H9 (cell line): ENCODE results near the gene DAPL1. TPM values are rescaled to one million over a fixed set of nuclear protein-coding genes. Genes with fewer than 3 reads are reported as not detected.

Source experiments
- DNase-seq: peaks from one replicate; pipeline ENCODE4 v3.0.0-alpha.2; 2017
- H2AFZ ChIP-seq: one replicate; pipeline ENCODE4 v1.6.1; 2013; ENCODE audit warnings: mild to moderate bottlenecking, low read length, control low read depth, moderate library complexity
- H2AK5ac ChIP-seq: 2 replicates; pipeline ENCODE4 v1.6.1; 2013; ENCODE audit warnings: low read length, control low read depth, mixed read lengths; ENCODE audit not compliant: insufficient read length
- H2BK120ac ChIP-seq: one replicate; pipeline ENCODE4 v1.6.1; 2013; ENCODE audit warnings: low read depth, mild to moderate bottlenecking, low read length, control low read depth, inconsistent platforms; ENCODE audit not compliant: poor library complexity, severe bottlenecking
- H2BK12ac ChIP-seq: 2 replicates; pipeline ENCODE4 v1.6.1; 2013; ENCODE audit warnings: low read length, control low read depth, mixed read lengths, low read depth; ENCODE audit not compliant: insufficient read length
- H2BK15ac ChIP-seq: 2 replicates; pipeline ENCODE4 v1.6.1; 2013; ENCODE audit warnings: low read depth, low read length, control low read depth
- H2BK20ac ChIP-seq: one replicate; pipeline ENCODE4 v1.6.1; 2013; ENCODE audit warnings: low read depth, mild to moderate bottlenecking, low read length, control low read depth, inconsistent platforms; ENCODE audit not compliant: poor library complexity, severe bottlenecking
- H2BK5ac ChIP-seq: 2 replicates; pipeline ENCODE4 v1.6.1; 2013; ENCODE audit warnings: low read length, control low read depth, mixed read lengths; ENCODE audit not compliant: insufficient read length
- H3K14ac ChIP-seq: 2 replicates; pipeline ENCODE4 v1.6.1; 2013; ENCODE audit warnings: low read length, control low read depth; ENCODE audit not compliant: insufficient read depth
- H3K18ac ChIP-seq: 2 replicates; pipeline ENCODE4 v1.6.1; 2013; ENCODE audit warnings: low read depth, mild to moderate bottlenecking, mixed read lengths, low read length, control low read depth; ENCODE audit not compliant: insufficient read length
- H3K23ac ChIP-seq: 2 replicates; pipeline ENCODE4 v1.6.1; 2013; ENCODE audit warnings: low read length, control low read depth, mixed read lengths, low read depth; ENCODE audit not compliant: insufficient read length
- H3K23me2 ChIP-seq: 2 replicates; pipeline ENCODE4 v1.6.1; 2013; ENCODE audit warnings: low read depth, mild to moderate bottlenecking, mixed read lengths, low read length, control low read depth; ENCODE audit not compliant: insufficient read length, poor library complexity, severe bottlenecking
- H3K27ac ChIP-seq: 2 replicates; pipeline ENCODE4 v1.5.1; 2013; ENCODE audit warnings: low read length, control low read depth, mixed read lengths, low read depth; ENCODE audit not compliant: insufficient read length
- H3K27me3 ChIP-seq: 2 replicates; pipeline ENCODE4 v1.6.1; 2013; ENCODE audit warnings: low read length, control low read depth, inconsistent platforms; ENCODE audit not compliant: insufficient read depth
- H3K4ac ChIP-seq: 2 replicates; pipeline ENCODE4 v1.6.1; 2013; ENCODE audit warnings: low read depth, mild to moderate bottlenecking, control low read depth, inconsistent platforms, low read length, moderate library complexity
- H3K4me1 ChIP-seq: 2 replicates; pipeline ENCODE4 v1.6.1; 2013; ENCODE audit warnings: low read length, control low read depth, inconsistent platforms; ENCODE audit not compliant: insufficient read depth
- H3K4me2 ChIP-seq: 2 replicates; pipeline ENCODE4 v1.6.1; 2013; ENCODE audit warnings: low read length, control low read depth, mixed read lengths; ENCODE audit not compliant: insufficient read length, insufficient read depth
- H3K56ac ChIP-seq: 2 replicates; pipeline ENCODE4 v1.6.1; 2013; ENCODE audit warnings: low read depth, mild to moderate bottlenecking, mixed read lengths, low read length, control low read depth; ENCODE audit not compliant: insufficient read length
- H3K79me1 ChIP-seq: 2 replicates; pipeline ENCODE4 v1.6.1; 2013; ENCODE audit warnings: low read depth, mild to moderate bottlenecking, moderate library complexity, low read length, control low read depth, inconsistent platforms; ENCODE audit not compliant: insufficient read depth, poor library complexity, severe bottlenecking
- H3K79me2 ChIP-seq: 2 replicates; pipeline ENCODE4 v1.6.1; 2013; ENCODE audit warnings: low read length, control low read depth, inconsistent platforms; ENCODE audit not compliant: insufficient read depth
- H3K9ac ChIP-seq: 2 replicates; pipeline ENCODE4 v1.6.1; 2013; ENCODE audit warnings: low read length, control low read depth, mixed read lengths; ENCODE audit not compliant: insufficient read length; ENCODE audit errors: extremely low read depth
- H3K9me3 ChIP-seq: one replicate; pipeline ENCODE4 v1.6.1; 2013; ENCODE audit warnings: low read depth, low read length, inconsistent platforms; ENCODE audit not compliant: control insufficient read depth
- H3T11ph ChIP-seq: one replicate; pipeline ENCODE4 v1.6.1; 2013; ENCODE audit warnings: mild to moderate bottlenecking, low read length, control low read depth, inconsistent platforms
- H4K20me1 ChIP-seq: one replicate; pipeline ENCODE4 v1.6.1; 2013; ENCODE audit not compliant: control insufficient read depth, insufficient read length, insufficient read depth
- H4K5ac ChIP-seq: 2 replicates; pipeline ENCODE4 v1.6.1; 2013; ENCODE audit warnings: low read depth, mild to moderate bottlenecking, mixed read lengths, low read length, control low read depth; ENCODE audit not compliant: insufficient read length
- H4K8ac ChIP-seq: replicated peaks from 2 replicates; pipeline ENCODE4 v1.6.1; 2013; ENCODE audit warnings: low read length, control low read depth, mixed read lengths, low read depth; ENCODE audit not compliant: insufficient read length
- H4K91ac ChIP-seq: 2 replicates; pipeline ENCODE4 v1.6.1; 2013; ENCODE audit warnings: low read depth, mild to moderate bottlenecking, moderate library complexity, mixed read lengths, low read length, control low read depth; ENCODE audit not compliant: insufficient read length
- H3K27ac Mint-ChIP-seq, 3 experiments: 2 replicates in 2 of 3; 3 replicates in 1 of 3; pipeline ENCODE4 v1.8.0; 2020 to 2021; ENCODE audit warnings: mixed read lengths in 3 of 3, mild to moderate bottlenecking in 1 of 3, moderate library complexity in 1 of 3
- H3K27me3 Mint-ChIP-seq: 2 replicates; pipeline ENCODE4 v1.8.0; 2021; ENCODE audit warnings: low read depth, mild to moderate bottlenecking, moderate library complexity, mixed read lengths
- H3K36me3 Mint-ChIP-seq, 3 experiments: 2 replicates in 2 of 3; 3 replicates in 1 of 3; pipeline ENCODE4 v1.8.0; 2020 to 2021; ENCODE audit warnings: low read depth in 3 of 3, mixed read lengths in 3 of 3; ENCODE audit not compliant: insufficient read depth in 1 of 3
- H3K4me1 Mint-ChIP-seq, 2 experiments: 2 replicates each; pipeline ENCODE4 v1.8.0; 2020; ENCODE audit warnings: mixed read lengths in 2 of 2
- H3K4me3 Mint-ChIP-seq, 2 experiments: 2 replicates in 1 of 2; 3 replicates in 1 of 2; pipeline ENCODE4 v1.8.0; 2020 to 2021; ENCODE audit warnings: mild to moderate bottlenecking in 2 of 2, mixed read lengths in 2 of 2, moderate library complexity in 1 of 2
- H3K9me3 Mint-ChIP-seq, 2 experiments: 2 replicates in 1 of 2; 3 replicates in 1 of 2; pipeline ENCODE4 v1.8.0; 2020; ENCODE audit warnings: mild to moderate bottlenecking in 2 of 2, mixed read lengths in 2 of 2, moderate library complexity in 1 of 2
- WGBS: extraction: QIAGEN DNeasy Blood & Tissue Kit; methylation state at CpG from one replicate; pipeline ENCODE4 v1.1.7; 2013; ENCODE audit warnings: missing lambda C conversion rate, low lambda C conversion rate, mixed read lengths; ENCODE audit not compliant: insufficient read length; ENCODE audit errors: extremely low coverage; 5-methylcytosine and 5-hydroxymethylcytosine counted together
- total RNA-seq: library from RNA; stranded (reverse); gene quantifications from 2 replicates; pipeline ENCODE4 v1.2.1, GENCODE V29; 2021
- TF ChIP-seq, protein P1 (sequence below): fragments of 200-600 bp; sonication (generic); conservative IDR thresholded peaks from 3 replicates; pipeline ENCODE4 v1.8.0; 2021; ENCODE audit warnings: antibody characterized with exemption, mild to moderate bottlenecking

Gene DAPL1
- total RNA-seq, 1 experiment from 2014 or later, result not detected

DNA sequence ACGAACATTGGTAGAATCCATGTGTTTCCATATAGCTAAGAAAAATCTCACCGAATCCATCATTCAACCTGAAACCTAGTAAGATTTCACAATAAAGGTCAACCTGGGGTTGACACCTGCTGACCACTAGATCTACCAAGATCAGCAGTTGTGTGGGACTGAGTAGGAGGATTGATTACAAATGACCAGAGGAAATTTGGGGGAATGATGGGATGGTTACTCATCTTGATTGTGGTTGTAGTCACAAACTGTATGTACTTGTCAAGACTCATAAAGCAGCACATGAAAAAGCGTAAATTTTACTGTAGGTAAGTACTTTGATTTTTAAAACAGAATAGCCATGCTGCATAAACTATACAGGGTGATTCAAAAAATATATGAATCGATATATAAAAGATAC, 14.7 kb downstream of the DAPL1 start:
- no peak overlapping the region for H3K4me3 Mint-ChIP-seq
- H3K27me3 Mint-ChIP-seq, result peaks cover 4% of the 10 kb centered on the region
- no peak overlapping the region for H2BK15ac ChIP-seq
- no peak overlapping the region for H2BK5ac ChIP-seq
- H4K20me1 ChIP-seq, result no peaks in the 10 kb centered on the region
- no peak overlapping the region for H4K5ac ChIP-seq
- H3K23me2 ChIP-seq, result no peaks in the 10 kb centered on the region
- no peaks in the 10 kb centered on the region for H3K9me3 ChIP-seq
- H2AFZ ChIP-seq, result no peak overlapping the region
- no peak for DNase-seq
- no peak overlapping the region for H2AK5ac ChIP-seq
- no peaks in the 10 kb centered on the region for H3K79me1 ChIP-seq
- H3K4ac ChIP-seq, result no peak overlapping the region
- H4K91ac ChIP-seq, result no peak overlapping the region
- no peak overlapping the region for H3K27ac ChIP-seq
- H3K36me3 Mint-ChIP-seq, result no peaks in the 10 kb centered on the region
- no peak overlapping the region for H2BK12ac ChIP-seq
- H2BK120ac ChIP-seq, result no peak overlapping the region
- H3K79me2 ChIP-seq, result no peaks in the 10 kb centered on the region
- TF ChIP-seq, protein P1, sequence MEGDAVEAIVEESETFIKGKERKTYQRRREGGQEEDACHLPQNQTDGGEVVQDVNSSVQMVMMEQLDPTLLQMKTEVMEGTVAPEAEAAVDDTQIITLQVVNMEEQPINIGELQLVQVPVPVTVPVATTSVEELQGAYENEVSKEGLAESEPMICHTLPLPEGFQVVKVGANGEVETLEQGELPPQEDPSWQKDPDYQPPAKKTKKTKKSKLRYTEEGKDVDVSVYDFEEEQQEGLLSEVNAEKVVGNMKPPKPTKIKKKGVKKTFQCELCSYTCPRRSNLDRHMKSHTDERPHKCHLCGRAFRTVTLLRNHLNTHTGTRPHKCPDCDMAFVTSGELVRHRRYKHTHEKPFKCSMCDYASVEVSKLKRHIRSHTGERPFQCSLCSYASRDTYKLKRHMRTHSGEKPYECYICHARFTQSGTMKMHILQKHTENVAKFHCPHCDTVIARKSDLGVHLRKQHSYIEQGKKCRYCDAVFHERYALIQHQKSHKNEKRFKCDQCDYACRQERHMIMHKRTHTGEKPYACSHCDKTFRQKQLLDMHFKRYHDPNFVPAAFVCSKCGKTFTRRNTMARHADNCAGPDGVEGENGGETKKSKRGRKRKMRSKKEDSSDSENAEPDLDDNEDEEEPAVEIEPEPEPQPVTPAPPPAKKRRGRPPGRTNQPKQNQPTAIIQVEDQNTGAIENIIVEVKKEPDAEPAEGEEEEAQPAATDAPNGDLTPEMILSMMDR, result no peak
- H3K4me2 ChIP-seq, result no peak overlapping the region
- WGBS, result no CpG with 5 or more reads among the region's 4 CpGs
- H3K4me1 Mint-ChIP-seq, result peaks cover 3 to 4% of the 10 kb centered on the region in 2 experiments; a peak in 3 of 4 replicates
- H3K27ac Mint-ChIP-seq, result no peak overlapping the region
- no peak overlapping the region for H3K56ac ChIP-seq
- H3K18ac ChIP-seq, result no peak overlapping the region
- no peak overlapping the region for H2BK20ac ChIP-seq
- H4K8ac ChIP-seq, result no peak overlapping the region
- no peaks in the 10 kb centered on the region for H3K9me3 Mint-ChIP-seq
- no peaks in the 10 kb centered on the region for H3K27me3 ChIP-seq
- H3K9ac ChIP-seq, result no peak overlapping the region
- H3K14ac ChIP-seq, result no peak overlapping the region
- H3T11ph ChIP-seq, result no peak overlapping the region
- no peak overlapping the region for H3K23ac ChIP-seq
- H3K4me1 ChIP-seq, result no peaks in the 10 kb centered on the region
